ENCODE results near the gene ZGPAT. TPM values are rescaled to one million over a fixed set of nuclear protein-coding genes. Genes with fewer than 3 reads are reported as not detected.

The ZGPAT gene
- total RNA-seq, 1 experiment from 2014 or later = 69.3 TPM

DNA sequence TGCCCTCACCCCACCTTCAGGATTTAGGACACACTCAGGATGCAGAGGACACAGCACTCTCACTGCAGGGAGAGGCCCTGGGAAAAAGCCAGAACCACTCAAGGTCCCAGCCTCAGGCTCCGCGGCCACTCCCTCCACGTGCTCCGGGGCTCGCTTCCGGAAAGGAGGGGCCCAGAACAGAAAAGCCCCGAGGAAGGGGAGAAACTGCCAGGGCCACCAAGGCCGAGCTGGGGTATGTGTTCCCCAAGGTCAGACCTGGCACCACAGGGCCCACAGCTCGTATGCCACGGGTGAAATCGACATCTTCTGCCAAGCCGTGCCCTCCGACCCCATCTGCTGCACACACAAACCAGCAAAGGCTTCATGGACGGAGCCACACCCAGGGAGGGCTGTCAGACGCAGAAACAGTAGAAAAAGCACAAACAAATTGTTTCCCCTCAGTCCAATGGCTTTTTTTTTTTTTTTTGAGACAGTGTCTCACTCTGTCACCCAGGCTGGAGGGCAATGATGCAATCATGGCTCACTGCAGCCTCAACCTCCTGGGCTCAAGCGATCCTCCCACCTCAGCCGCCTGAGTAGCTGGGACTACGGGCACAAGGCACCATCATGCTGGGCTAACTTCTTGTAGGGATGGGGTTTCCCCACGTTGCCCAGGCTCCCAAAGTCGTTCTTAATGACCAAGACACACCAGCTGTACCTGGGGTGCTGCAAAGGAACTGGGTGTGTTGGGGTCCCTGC is 65.1 kb downstream of the ZGPAT start:
- ChIA-PET POLR2A (no interaction called here), CTCF (no interaction called here)
- H3K27ac Mint-ChIP-seq (ENCODE audit: unreplicated experiment) = no peak overlapping the region

DNA sequence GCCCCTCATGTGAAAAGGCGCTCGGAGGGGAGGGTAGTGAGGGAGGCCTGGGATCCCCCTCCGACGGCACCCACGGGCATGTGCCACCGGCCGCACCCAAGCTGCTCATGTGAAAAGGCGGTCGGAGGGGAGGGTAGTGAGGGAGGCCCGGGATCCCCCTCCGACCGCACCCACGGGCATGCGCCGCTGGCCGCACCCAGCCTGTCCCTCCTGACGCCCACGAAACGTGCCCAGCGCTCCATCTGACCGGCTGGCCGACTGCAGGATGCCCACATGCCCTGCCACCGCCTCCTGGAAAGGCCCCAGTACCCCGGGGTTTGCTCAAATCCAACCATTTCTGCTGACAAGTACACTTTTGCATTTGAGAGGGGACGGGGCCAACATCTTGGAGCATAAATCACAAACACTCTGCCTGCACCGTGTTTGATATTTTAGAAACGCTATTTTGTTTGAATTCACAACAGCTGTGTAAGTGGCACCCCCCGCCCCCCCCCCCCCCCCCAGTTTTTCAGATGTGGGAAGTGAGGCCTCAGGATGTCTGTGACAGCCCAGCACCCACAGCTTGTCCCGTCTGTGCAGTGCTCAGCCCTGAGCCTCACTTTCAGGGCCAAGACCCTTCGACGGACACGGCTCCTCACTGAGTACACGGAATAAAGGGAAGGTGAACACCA is 65.9 kb downstream of the ZGPAT start:
- CTCF ChIA-PET = no interaction called here
- intact Hi-C loops (cut with micrococcal nuclease; ENCODE audit: unreplicated experiment) = no loop called here
- POLR2A ChIA-PET = no interaction called here
- TF ChIP-seq, protein P1, sequence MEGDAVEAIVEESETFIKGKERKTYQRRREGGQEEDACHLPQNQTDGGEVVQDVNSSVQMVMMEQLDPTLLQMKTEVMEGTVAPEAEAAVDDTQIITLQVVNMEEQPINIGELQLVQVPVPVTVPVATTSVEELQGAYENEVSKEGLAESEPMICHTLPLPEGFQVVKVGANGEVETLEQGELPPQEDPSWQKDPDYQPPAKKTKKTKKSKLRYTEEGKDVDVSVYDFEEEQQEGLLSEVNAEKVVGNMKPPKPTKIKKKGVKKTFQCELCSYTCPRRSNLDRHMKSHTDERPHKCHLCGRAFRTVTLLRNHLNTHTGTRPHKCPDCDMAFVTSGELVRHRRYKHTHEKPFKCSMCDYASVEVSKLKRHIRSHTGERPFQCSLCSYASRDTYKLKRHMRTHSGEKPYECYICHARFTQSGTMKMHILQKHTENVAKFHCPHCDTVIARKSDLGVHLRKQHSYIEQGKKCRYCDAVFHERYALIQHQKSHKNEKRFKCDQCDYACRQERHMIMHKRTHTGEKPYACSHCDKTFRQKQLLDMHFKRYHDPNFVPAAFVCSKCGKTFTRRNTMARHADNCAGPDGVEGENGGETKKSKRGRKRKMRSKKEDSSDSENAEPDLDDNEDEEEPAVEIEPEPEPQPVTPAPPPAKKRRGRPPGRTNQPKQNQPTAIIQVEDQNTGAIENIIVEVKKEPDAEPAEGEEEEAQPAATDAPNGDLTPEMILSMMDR (IDR thresholded peaks at IDR 0.05; ENCODE audit: insufficient read depth in 1 of 2, low read depth in 1 of 2, low read length in 1 of 2, severe bottlenecking in 1 of 2, unreplicated experiment in 1 of 2) = no peak
- H3K36me3 ChIP-seq (ENCODE audit: control insufficient read depth, insufficient read depth, low read length) = no peaks in the 10 kb centered on the region
- H3K9me3 ChIP-seq = no peaks in the 10 kb centered on the region
- Mint-ChIP-seq H3K4me3 (ENCODE audit: unreplicated experiment) (no peak overlapping the region), H3K27ac (ENCODE audit: unreplicated experiment) (no peak overlapping the region), H3K4me1 (ENCODE audit: low read depth, unreplicated experiment) (no peaks in the 10 kb centered on the region), H3K36me3 (ENCODE audit: insufficient read depth, unreplicated experiment) (no peaks in the 10 kb centered on the region), H3K27me3 (ENCODE audit: insufficient read depth, unreplicated experiment) (no peaks in the 10 kb centered on the region), H3K9me3 (ENCODE audit: unreplicated experiment) (no peaks in the 10 kb centered on the region)
- DNase-seq = no peak
- BruUV-seq (replicated peaks) = no TSS peak
- H3K27me3 ChIP-seq (replicated peaks; ENCODE audit: control insufficient read depth, insufficient read depth, low read length) = no peaks in the 10 kb centered on the region
- H3K4me1 ChIP-seq = no peaks in the 10 kb centered on the region
- H3K4me3 ChIP-seq (ENCODE audit: low read depth, low read length) = no peak overlapping the region

More for the DNA sequence above, 65.1 kb downstream of the ZGPAT start:
- no peak for DNase-seq
- Histone ChIP-seq H3K4me3 (ENCODE audit: low read depth, low read length) (no peak overlapping the region), H3K9me3 (no peaks in the 10 kb centered on the region), H3K36me3 (ENCODE audit: control insufficient read depth, insufficient read depth, low read length) (no peaks in the 10 kb centered on the region), H3K27me3 (replicated peaks; ENCODE audit: control insufficient read depth, insufficient read depth, low read length) (no peaks in the 10 kb centered on the region), H3K4me1 (no peaks in the 10 kb centered on the region)
- H3K4me3 Mint-ChIP-seq (ENCODE audit: unreplicated experiment) = no peak overlapping the region
- no peaks in the 10 kb centered on the region for H3K9me3 Mint-ChIP-seq (ENCODE audit: unreplicated experiment)
- no TSS peak for BruUV-seq (replicated peaks)
- TF ChIP-seq, protein P1 (IDR thresholded peaks at IDR 0.05; ENCODE audit: insufficient read depth in 1 of 2, low read depth in 1 of 2, low read length in 1 of 2, severe bottlenecking in 1 of 2, unreplicated experiment in 1 of 2) = no peak
- H3K27me3 Mint-ChIP-seq (ENCODE audit: insufficient read depth, unreplicated experiment) = no peaks in the 10 kb centered on the region
- intact Hi-C loops (cut with micrococcal nuclease; ENCODE audit: unreplicated experiment) = no loop called here
- H3K4me1 Mint-ChIP-seq (ENCODE audit: low read depth, unreplicated experiment) = no peaks in the 10 kb centered on the region
- H3K36me3 Mint-ChIP-seq (ENCODE audit: insufficient read depth, unreplicated experiment) = no peaks in the 10 kb centered on the region

DNA sequence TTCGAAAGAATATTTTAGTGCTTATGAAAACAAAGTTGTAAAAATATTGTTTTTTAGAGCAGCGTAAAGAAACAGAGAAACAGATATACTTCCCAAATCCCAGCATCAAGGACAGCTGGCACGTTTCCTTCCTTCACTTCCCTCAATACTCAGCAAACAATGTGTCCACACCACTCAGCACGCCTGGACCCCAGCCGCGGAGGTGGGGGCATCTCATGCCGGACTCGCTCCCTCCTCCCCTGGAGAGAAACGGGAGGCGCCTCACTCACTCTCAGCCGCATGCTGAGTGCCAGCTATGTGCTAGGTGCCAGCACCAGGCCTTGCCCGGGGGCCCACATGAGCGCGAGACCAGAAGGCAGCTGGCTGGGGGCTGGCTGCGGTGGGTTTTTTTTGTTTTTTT is 66.5 kb downstream of the ZGPAT start:
- ChIA-PET POLR2A (no interaction called here), CTCF (interaction anchor here (0.7 kb wide), 1 partner anchor 12 kb away, joined by 3 read pairs; no protein-coding TSS in a partner anchor)
- no peaks in the 10 kb centered on the region for H3K4me1 ChIP-seq
- TF ChIP-seq, protein P1 (IDR thresholded peaks at IDR 0.05; ENCODE audit: insufficient read depth in 1 of 2, low read depth in 1 of 2, low read length in 1 of 2, severe bottlenecking in 1 of 2, unreplicated experiment in 1 of 2) = no peak
- Mint-ChIP-seq H3K27me3 (ENCODE audit: insufficient read depth, unreplicated experiment) (no peaks in the 10 kb centered on the region), H3K36me3 (ENCODE audit: insufficient read depth, unreplicated experiment) (no peaks in the 10 kb centered on the region), H3K4me1 (ENCODE audit: low read depth, unreplicated experiment) (no peaks in the 10 kb centered on the region), H3K27ac (ENCODE audit: unreplicated experiment) (no peak overlapping the region), H3K9me3 (ENCODE audit: unreplicated experiment) (no peaks in the 10 kb centered on the region), H3K4me3 (ENCODE audit: unreplicated experiment) (no peak overlapping the region)
- no TSS peak for BruUV-seq (replicated peaks)
- no peaks in the 10 kb centered on the region for H3K9me3 ChIP-seq
- intact Hi-C loops (cut with micrococcal nuclease; ENCODE audit: unreplicated experiment) = no loop called here
- DNase-seq = no peak
- no peaks in the 10 kb centered on the region for H3K27me3 ChIP-seq (replicated peaks; ENCODE audit: control insufficient read depth, insufficient read depth, low read length)
- no peak overlapping the region for H3K4me3 ChIP-seq (ENCODE audit: low read depth, low read length)
- H3K36me3 ChIP-seq (ENCODE audit: control insufficient read depth, insufficient read depth, low read length) = no peaks in the 10 kb centered on the region

Data from Caco-2 (cell line).